Fibroblast of lung (primary cell): ENCODE measurements around the gene CCDC6. TPM values are rescaled to one million over a fixed set of nuclear protein-coding genes. Genes with fewer than 3 reads are reported as not detected.

Experiments used
- DNase-seq, 2 donors: peaks; one replicate each; pipeline versions ENCODE4 v3.0.0 to v3.0.0-alpha.2; 2010; ENCODE audit warnings: low read depth in 2 of 2
- H2AFZ ChIP-seq: 2 replicates; pipeline ENCODE4 v1.5.1; 2012; ENCODE audit warnings: low read length, control low read depth, inconsistent platforms
- H3K27ac ChIP-seq: 2 replicates; pipeline ENCODE4 v1.5.1; 2011; ENCODE audit warnings: low read length, control low read depth; ENCODE audit not compliant: insufficient read depth
- H3K27me3 ChIP-seq: 2 replicates; pipeline ENCODE4 v1.5.1; 2011; ENCODE audit warnings: mild to moderate bottlenecking, low read length; ENCODE audit not compliant: control insufficient read depth, insufficient read depth
- H3K36me3 ChIP-seq: 2 replicates; pipeline ENCODE4 v1.5.1; 2011; ENCODE audit warnings: low read length; ENCODE audit not compliant: control insufficient read depth, insufficient read depth
- H3K4me1 ChIP-seq: 2 replicates; pipeline ENCODE4 v1.5.1; 2011; ENCODE audit warnings: low read length; ENCODE audit not compliant: control insufficient read depth, insufficient read depth; ENCODE audit errors: extremely low read depth
- H3K4me2 ChIP-seq: 2 replicates; pipeline ENCODE4 v1.5.1; 2011; ENCODE audit warnings: low read length, control low read depth; ENCODE audit not compliant: insufficient read depth; ENCODE audit errors: extremely low read depth
- H3K4me3 ChIP-seq, 4 experiments: fragments of 200-600 bp in 1 of 4; sonication (generic) in 1 of 4; replicated peaks in 1 of 4; 2 replicates each; pipeline ENCODE4 v1.5.1; 2011 to 2016; ENCODE audit warnings: low read length in 4 of 4, low read depth in 3 of 4, mild to moderate bottlenecking in 3 of 4, control low read depth in 2 of 4, inconsistent platforms in 1 of 4, mixed read lengths in 1 of 4; ENCODE audit not compliant: insufficient read depth in 1 of 4; ENCODE audit errors: control extremely low read depth in 1 of 4
- H3K79me2 ChIP-seq: 2 replicates; pipeline ENCODE4 v1.5.1; 2012; ENCODE audit warnings: mild to moderate bottlenecking, low read length, inconsistent platforms; ENCODE audit not compliant: control insufficient read depth, insufficient read depth
- H3K9ac ChIP-seq: 2 replicates; pipeline ENCODE4 v1.5.1; 2011; ENCODE audit warnings: mild to moderate bottlenecking, low read length, control low read depth; ENCODE audit not compliant: insufficient read depth
- H3K9me3 ChIP-seq: 2 replicates; pipeline ENCODE4 v1.5.1; 2012; ENCODE audit warnings: low read depth, low read length; ENCODE audit not compliant: control insufficient read depth, insufficient read depth
- H4K20me1 ChIP-seq: 2 replicates; pipeline ENCODE4 v1.5.1; 2011; ENCODE audit warnings: low read length; ENCODE audit not compliant: control insufficient read depth, insufficient read depth; ENCODE audit errors: extremely low read depth
- CTCF ChIP-seq, 2 donors: IDR thresholded peaks in 1 of 2; conservative IDR thresholded peaks in 1 of 2; 1 replicate in 1 of 2; 2 replicates in 1 of 2; pipeline ENCODE4 v1.5.1; 2011 to 2012; ENCODE audit warnings: low read length in 2 of 2, control low read depth in 1 of 2, inconsistent platforms in 1 of 2, low read depth in 1 of 2, mild to moderate bottlenecking in 1 of 2
- EZH2 ChIP-seq: IDR thresholded peaks from 2 replicates; pipeline ENCODE4 v1.5.1; 2012; ENCODE audit warnings: low read length, control low read depth, mild to moderate bottlenecking; ENCODE audit errors: missing control alignments
- polyA plus RNA-seq, 2 donors: library from polyadenylated mRNA; depleted of rRNA in 1 of 2; stranded (reverse) in 1 of 2; unstranded in 1 of 2; fragments of >200 nt; gene quantifications; 2 replicates each; pipeline ENCODE4 v1.2.1, GENCODE V29; 2011 to 2012; ENCODE audit warnings: missing spikeins in 1 of 2
- total RNA-seq: library from RNA; depleted of rRNA; stranded (reverse); fragments of >200 nt; gene quantifications from 2 replicates; pipeline ENCODE4 v1.2.1, GENCODE V29; 2014

Gene CCDC6
- total and polyA plus RNA-seq, 2 donors (not counting 1 experiment from before 2014, with no cell fraction given): 35.5 to 51.2 TPM

- no peak for TF ChIP-seq CTCF (conservative IDR thresholded peaks at IDR 0.05 in 1 of 2, IDR thresholded peaks at IDR 0.05 in 1 of 2; ENCODE audit: low read depth in 1 of 2, low read length in 2 of 2)
- no peak for TF ChIP-seq EZH2
- DNase-seq: no peak
- Histone ChIP-seq H3K79me2 (no peaks in the 10 kb centered on the region), H3K4me3 (no peak overlapping the region), H2AFZ (no peak overlapping the region), H3K4me2 (no peak overlapping the region), H3K9ac (no peak overlapping the region), H3K9me3 (no peaks in the 10 kb centered on the region), H3K27me3 (no peaks in the 10 kb centered on the region), H3K36me3 (no peaks in the 10 kb centered on the region), H3K4me1 (no peaks in the 10 kb centered on the region), H4K20me1 (no peaks in the 10 kb centered on the region), H3K27ac (no peak overlapping the region)
Measured at GRCh38 chr10:59852670-59853069, 53.7 kb downstream of the CCDC6 start.

GRCh38 chr10:59851864-59852263, 54.5 kb downstream of the CCDC6 start:
- no peaks in the 10 kb centered on the region for H3K4me1 ChIP-seq
- no peak overlapping the region for H2AFZ ChIP-seq
- H3K9ac ChIP-seq: no peak overlapping the region
- H3K9me3 ChIP-seq: no peaks in the 10 kb centered on the region
- H3K4me2 ChIP-seq: no peak overlapping the region
- no peak for DNase-seq
- no peaks in the 10 kb centered on the region for H3K27me3 ChIP-seq
- H3K27ac ChIP-seq: no peak overlapping the region
- no peak overlapping the region for H3K4me3 ChIP-seq
- H3K36me3 ChIP-seq: no peaks in the 10 kb centered on the region
- H4K20me1 ChIP-seq: no peaks in the 10 kb centered on the region
- no peaks in the 10 kb centered on the region for H3K79me2 ChIP-seq
- no peak for TF ChIP-seq EZH2
- no peak for TF ChIP-seq CTCF (conservative IDR thresholded peaks at IDR 0.05 in 1 of 2, IDR thresholded peaks at IDR 0.05 in 1 of 2; ENCODE audit: low read depth in 1 of 2, low read length in 2 of 2)

GRCh38 chr10:59847888-59848287, 58.5 kb downstream of the CCDC6 start:
- Histone ChIP-seq H3K9me3 (no peaks in the 10 kb centered on the region), H3K4me3 (no peak overlapping the region), H3K4me2 (no peak overlapping the region), H3K79me2 (no peaks in the 10 kb centered on the region), H3K4me1 (no peaks in the 10 kb centered on the region), H3K27me3 (no peaks in the 10 kb centered on the region), H3K27ac (no peak overlapping the region), H3K9ac (no peak overlapping the region), H3K36me3 (no peaks in the 10 kb centered on the region), H2AFZ (no peak overlapping the region), H4K20me1 (no peaks in the 10 kb centered on the region)
- TF ChIP-seq CTCF (conservative IDR thresholded peaks at IDR 0.05 in 1 of 2, IDR thresholded peaks at IDR 0.05 in 1 of 2; ENCODE audit: low read depth in 1 of 2, low read length in 2 of 2) (no peak), EZH2 (no peak)
- no peak for DNase-seq
